Breast epithelium (tissue), 4 donors: Measurements from ENCODE around the gene LAMC1. TPM values are rescaled to one million over a fixed set of nuclear protein-coding genes. Genes with fewer than 3 reads are reported as not detected.

Experiments
- DNase-seq, 2 donors: peaks; one replicate each; pipeline ENCODE4 v3.0.0-alpha.2; 2019; ENCODE audit warnings: low spot score in 2 of 2
- H3K27ac ChIP-seq, 2 donors: fragments of 200-600 bp; sonication (generic) in 1 of 2; one replicate each; pipeline ENCODE4 v1.5.1; 2016 to 2019; ENCODE audit warnings: mild to moderate bottlenecking in 1 of 2
- H3K27me3 ChIP-seq, 2 donors: fragments of 200-600 bp; sonication (generic) in 1 of 2; one replicate each; pipeline versions ENCODE4 v1.5.1 to v1.6.0; 2017 to 2019; ENCODE audit warnings: control low read depth in 1 of 2, mild to moderate bottlenecking in 1 of 2
- H3K36me3 ChIP-seq: fragments of 200-600 bp; one replicate; pipeline ENCODE4 v1.5.1; 2019
- H3K4me1 ChIP-seq, 2 donors: fragments of 200-600 bp; sonication (generic); one replicate each; pipeline ENCODE4 v1.5.1; 2016 to 2019; ENCODE audit warnings: control low read depth in 1 of 2
- H3K4me3 ChIP-seq, 3 donors: fragments of 200-600 bp; sonication (generic); 1 replicate in 2 of 3; 2 replicates in 1 of 3; pipeline ENCODE4 v1.5.1; 2016 to 2019; ENCODE audit warnings: mild to moderate bottlenecking in 3 of 3, moderate library complexity in 2 of 3
- H3K9me3 ChIP-seq, 2 donors: fragments of 200-600 bp; sonication (generic) in 1 of 2; one replicate each; pipeline ENCODE4 v1.5.1; 2016 to 2019; ENCODE audit warnings: control low read depth in 1 of 2
- POLR2A ChIP-seq: fragments of 450-650 bp; IDR thresholded peaks from one replicate; pipeline ENCODE4 v1.6.1; 2016; ENCODE audit warnings: antibody characterized with exemption, mild to moderate bottlenecking, moderate library complexity
- POLR2AphosphoS5 ChIP-seq, 3 donors: sonication (generic); formaldehyde crosslinking; IDR thresholded peaks; one replicate each; pipeline ENCODE4 v1.6.1; 2017; ENCODE audit warnings: antibody characterized with exemption in 3 of 3
- intact Hi-C: fragments of 100-400 bp; cut with DNase I; formaldehyde crosslinking; loops from one replicate; pipeline ENCODE4 v1.15.1; 2023; ENCODE audit warnings: low total_unique reads
- total RNA-seq, 3 donors: library from RNA; depleted of rRNA; stranded (reverse); fragments of >200 nt; gene quantifications; one replicate each; pipeline ENCODE4 v1.1.0, GENCODE V29; 2016
- TF ChIP-seq, protein P1 (sequence below), 3 donors: fragments of 450-650 bp; IDR thresholded peaks; one replicate each; pipeline ENCODE4 v1.5.1; 2016 to 2017; ENCODE audit warnings: antibody characterized with exemption in 3 of 3, mild to moderate bottlenecking in 3 of 3, moderate library complexity in 3 of 3

Gene LAMC1
- total RNA-seq, 3 donors from 2014 or later = 125 to 679 (median 249) TPM

DNA sequence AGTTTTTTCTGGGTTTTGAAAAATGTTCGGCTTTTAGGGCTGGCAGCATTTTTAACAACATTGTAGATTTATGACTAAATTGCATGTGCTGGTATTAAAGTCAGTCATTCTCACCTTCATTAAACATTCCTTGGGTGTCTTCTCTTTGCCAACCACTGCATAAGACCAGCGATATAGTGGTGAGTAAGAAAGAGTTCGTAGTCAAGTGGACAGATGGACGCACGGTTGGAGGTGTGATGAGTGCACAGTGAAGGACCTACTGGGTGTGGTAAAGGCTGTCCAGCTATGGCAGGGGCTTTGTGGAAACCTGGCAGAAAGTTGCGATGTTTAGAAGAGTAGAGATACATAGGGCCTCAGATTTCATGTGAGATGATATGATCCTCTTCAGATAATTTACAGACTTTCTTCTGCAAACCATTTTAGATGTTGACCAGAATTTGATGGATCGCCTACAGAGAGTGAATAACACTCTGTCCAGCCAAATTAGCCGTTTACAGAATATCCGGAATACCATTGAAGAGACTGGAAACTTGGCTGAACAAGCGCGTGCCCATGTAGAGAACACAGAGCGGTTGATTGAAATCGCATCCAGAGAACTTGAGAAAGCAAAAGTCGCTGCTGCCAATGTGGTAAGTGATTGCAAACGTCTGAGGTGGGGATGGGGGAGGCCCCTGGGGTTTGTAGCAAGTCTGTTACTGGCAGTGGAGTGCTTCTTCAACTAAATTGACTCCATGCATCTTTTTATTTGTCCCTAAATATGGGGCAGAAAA, 106.9 kb downstream of the LAMC1 start:
- no peak for DNase-seq
- intact Hi-C loops = no loop called here
- peaks cover 3% of the 10 kb centered on the region for H3K36me3 ChIP-seq

DNA sequence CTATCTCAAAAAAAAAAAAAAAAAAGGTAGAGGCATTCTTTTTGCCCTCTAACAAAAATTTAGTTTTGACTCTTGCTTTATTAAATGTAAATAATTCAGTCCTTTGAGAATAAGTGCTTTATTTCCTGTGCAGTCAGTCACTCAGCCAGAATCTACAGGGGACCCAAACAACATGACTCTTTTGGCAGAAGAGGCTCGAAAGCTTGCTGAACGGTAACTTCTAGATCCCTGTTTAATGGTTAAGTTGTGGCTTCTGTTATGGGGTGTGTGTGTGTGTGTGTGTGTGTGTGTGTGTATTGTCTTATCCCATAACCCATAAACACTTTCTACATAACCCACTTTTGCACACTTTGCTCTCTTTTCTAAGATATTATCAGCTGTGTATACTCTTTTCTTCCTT, 107.9 kb downstream of the LAMC1 start:
- DNase-seq = no peak
- H3K4me3 ChIP-seq = no peak overlapping the region
- intact Hi-C loops = no loop called here
- no peaks in the 10 kb centered on the region for H3K9me3 ChIP-seq
- peaks cover 3% of the 10 kb centered on the region for H3K36me3 ChIP-seq
- TF ChIP-seq, protein P1, sequence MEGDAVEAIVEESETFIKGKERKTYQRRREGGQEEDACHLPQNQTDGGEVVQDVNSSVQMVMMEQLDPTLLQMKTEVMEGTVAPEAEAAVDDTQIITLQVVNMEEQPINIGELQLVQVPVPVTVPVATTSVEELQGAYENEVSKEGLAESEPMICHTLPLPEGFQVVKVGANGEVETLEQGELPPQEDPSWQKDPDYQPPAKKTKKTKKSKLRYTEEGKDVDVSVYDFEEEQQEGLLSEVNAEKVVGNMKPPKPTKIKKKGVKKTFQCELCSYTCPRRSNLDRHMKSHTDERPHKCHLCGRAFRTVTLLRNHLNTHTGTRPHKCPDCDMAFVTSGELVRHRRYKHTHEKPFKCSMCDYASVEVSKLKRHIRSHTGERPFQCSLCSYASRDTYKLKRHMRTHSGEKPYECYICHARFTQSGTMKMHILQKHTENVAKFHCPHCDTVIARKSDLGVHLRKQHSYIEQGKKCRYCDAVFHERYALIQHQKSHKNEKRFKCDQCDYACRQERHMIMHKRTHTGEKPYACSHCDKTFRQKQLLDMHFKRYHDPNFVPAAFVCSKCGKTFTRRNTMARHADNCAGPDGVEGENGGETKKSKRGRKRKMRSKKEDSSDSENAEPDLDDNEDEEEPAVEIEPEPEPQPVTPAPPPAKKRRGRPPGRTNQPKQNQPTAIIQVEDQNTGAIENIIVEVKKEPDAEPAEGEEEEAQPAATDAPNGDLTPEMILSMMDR (IDR thresholded peaks at IDR 0.05) = no peak
- TF ChIP-seq POLR2A = no peak
- no peak for TF ChIP-seq POLR2AphosphoS5 (IDR thresholded peaks at IDR 0.05)
- H3K27ac ChIP-seq = no peak overlapping the region
- H3K4me1 ChIP-seq = no peaks in the 10 kb centered on the region
- H3K27me3 ChIP-seq = no peaks in the 10 kb centered on the region

More for the DNA sequence above, 106.9 kb downstream of the LAMC1 start:
- Histone ChIP-seq H3K27ac (peak overlapping the region in 1 of 2 donors; percentile 34), H3K27me3 (no peaks in the 10 kb centered on the region), H3K9me3 (no peaks in the 10 kb centered on the region), H3K4me3 (no peak overlapping the region), H3K4me1 (no peaks in the 10 kb centered on the region)
- TF ChIP-seq POLR2A (no peak), POLR2AphosphoS5 (IDR thresholded peaks at IDR 0.05) (peak in 1 of 3 donors; percentile 35)
- TF ChIP-seq, protein P1 (IDR thresholded peaks at IDR 0.05) = no peak

DNA sequence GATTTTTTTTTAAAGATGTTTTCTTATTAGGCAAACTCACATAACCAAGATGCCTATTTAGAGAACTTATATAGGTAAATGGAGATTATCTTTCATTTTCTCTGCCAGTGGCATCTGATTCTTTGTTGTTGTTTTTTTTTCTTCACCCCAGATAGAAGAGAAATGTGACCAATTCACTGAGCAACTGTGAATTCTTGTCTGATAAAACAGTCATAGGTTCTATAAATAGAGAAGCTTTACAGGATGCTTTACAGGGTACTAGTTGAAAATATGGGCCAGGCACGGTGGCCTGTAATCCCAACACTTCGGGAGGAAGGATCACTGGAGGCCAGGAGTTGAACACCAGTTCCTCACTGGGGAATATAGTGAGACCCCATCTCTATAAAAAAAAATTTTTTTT, 112.1 kb downstream of the LAMC1 start:
- H3K4me1 ChIP-seq = peaks cover 0 to 8% of the 10 kb centered on the region in 2 donors
- DNase-seq = no peak
- no peaks in the 10 kb centered on the region for H3K36me3 ChIP-seq
- H3K27ac ChIP-seq = no peak overlapping the region
- no peaks in the 10 kb centered on the region for H3K9me3 ChIP-seq
- no peak overlapping the region for H3K4me3 ChIP-seq
- intact Hi-C loops = no loop called here
- TF ChIP-seq POLR2A = no peak
- TF ChIP-seq, protein P1 (IDR thresholded peaks at IDR 0.05) = no peak
- TF ChIP-seq POLR2AphosphoS5 (IDR thresholded peaks at IDR 0.05) = no peak
- H3K27me3 ChIP-seq = no peaks in the 10 kb centered on the region

DNA sequence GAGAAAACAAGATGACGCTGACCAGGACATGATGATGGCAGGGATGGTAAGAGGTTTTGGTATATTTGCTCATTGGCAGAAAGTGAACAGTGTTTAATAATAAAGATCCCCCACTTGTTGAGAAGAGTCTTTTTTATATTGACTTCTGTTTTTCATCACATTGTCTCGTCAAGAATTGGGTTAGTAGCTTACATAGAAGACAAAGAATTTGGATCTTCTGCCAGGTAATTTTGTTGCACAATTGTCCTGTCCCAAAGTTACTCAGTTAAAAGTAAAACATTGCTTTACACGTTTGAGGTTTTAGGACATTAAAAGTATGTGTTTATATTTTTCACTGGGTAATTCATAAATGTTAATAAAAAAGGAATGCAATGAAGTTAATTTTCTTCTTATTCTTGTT, 114.6 kb downstream of the LAMC1 start:
- intact Hi-C loops = no loop called here
- Histone ChIP-seq H3K4me3 (no peak overlapping the region), H3K36me3 (no peaks in the 10 kb centered on the region)

DNA sequence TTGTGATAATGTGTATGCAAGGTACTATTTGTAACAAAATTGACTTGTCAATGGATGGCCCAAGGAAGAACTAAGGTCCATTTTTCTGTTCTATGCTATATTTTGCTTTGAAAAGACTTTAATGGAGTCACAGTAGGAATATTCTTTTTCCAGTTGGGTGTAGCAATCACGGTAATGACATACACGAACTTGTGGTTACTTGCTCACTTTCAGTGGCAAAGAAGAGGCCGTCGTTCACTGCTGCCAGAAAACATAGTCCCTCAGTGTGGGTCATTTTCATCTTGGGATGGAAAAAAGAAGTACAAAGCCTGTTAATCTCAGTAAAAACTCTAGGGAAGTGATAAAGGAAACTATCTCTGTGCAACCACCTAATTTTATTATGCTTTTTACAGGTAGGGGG, 115.1 kb downstream of the LAMC1 start:
- Histone ChIP-seq H3K27me3 (no peaks in the 10 kb centered on the region), H3K9me3 (no peaks in the 10 kb centered on the region), H3K27ac (peak overlapping the region; percentile 83 to 87), H3K4me1 (peaks cover 0 to 8% of the 10 kb centered on the region in 2 donors), H3K4me3 (no peak overlapping the region), H3K36me3 (no peaks in the 10 kb centered on the region)
- intact Hi-C loops = no loop called here
- DNase-seq = no peak
- no peak for TF ChIP-seq POLR2A
- no peak for TF ChIP-seq POLR2AphosphoS5 (IDR thresholded peaks at IDR 0.05)
- TF ChIP-seq, protein P1 (IDR thresholded peaks at IDR 0.05) = no peak

More for the DNA sequence above, 114.6 kb downstream of the LAMC1 start:
- H3K27me3 ChIP-seq = no peaks in the 10 kb centered on the region
- peak overlapping the region; percentile 83 to 87 for H3K27ac ChIP-seq
- H3K9me3 ChIP-seq = no peaks in the 10 kb centered on the region
- TF ChIP-seq POLR2AphosphoS5 (IDR thresholded peaks at IDR 0.05) (peak in 1 of 3 donors; percentile 60), POLR2A (no peak)
- peaks cover 0 to 8% of the 10 kb centered on the region in 2 donors for H3K4me1 ChIP-seq
- no peak for DNase-seq
